ENCODE data around the gene PROSER3.

Gene PROSER3

GRCh38 chr19:35729021-35729420, 29.0 kb upstream of the PROSER3 start:
- H3K4me3 ChIP-seq (replicated peaks; ENCODE audit: insufficient read depth, low read length) = no peak overlapping the region
- H3K27ac ChIP-seq (replicated peaks) = no peak overlapping the region
- TF ChIP-seq REST (IDR thresholded peaks at IDR 0.05; ENCODE audit: insufficient replicate concordance, low read depth) = no peak
- no peak for TF ChIP-seq CTCF (IDR thresholded peaks at IDR 0.05; ENCODE audit: insufficient read depth, low read length)
- TF ChIP-seq GABPA (IDR thresholded peaks at IDR 0.05; ENCODE audit: low read depth) = no peak
- no peak for TF ChIP-seq SPI1 (IDR thresholded peaks at IDR 0.05; ENCODE audit: borderline replicate concordance, low read depth)
- TF ChIP-seq POLR2AphosphoS5 (IDR thresholded peaks at IDR 0.05; ENCODE audit: low read depth) = no peak
- DNase-seq (ENCODE audit: low read depth in 1 of 2, low spot score in 1 of 2) = no peak
- no peaks in the 10 kb centered on the region for H3K27me3 ChIP-seq (ENCODE audit: insufficient read depth, poor library complexity, severe bottlenecking)

- DNase-seq (ENCODE audit: low read depth in 1 of 2, low spot score in 1 of 2) = no peak
- H3K27me3 ChIP-seq (ENCODE audit: insufficient read depth, poor library complexity, severe bottlenecking) = no peaks in the 10 kb centered on the region
- TF ChIP-seq GABPA (IDR thresholded peaks at IDR 0.05; ENCODE audit: low read depth) (no peak), CTCF (IDR thresholded peaks at IDR 0.05; ENCODE audit: insufficient read depth, low read length) (no peak)
- H3K27ac ChIP-seq (replicated peaks) = no peak overlapping the region
- no peak overlapping the region for H3K4me3 ChIP-seq (replicated peaks; ENCODE audit: insufficient read depth, low read length)
Measured at GRCh38 chr19:35729763-35730162, 28.2 kb upstream of the PROSER3 start.

GRCh38 chr19:35730326-35730725, 27.6 kb upstream of the PROSER3 start:
- TF ChIP-seq GABPA (IDR thresholded peaks at IDR 0.05; ENCODE audit: low read depth) = no peak
- TF ChIP-seq SPI1 (IDR thresholded peaks at IDR 0.05; ENCODE audit: borderline replicate concordance, low read depth) = no peak
- no peak for TF ChIP-seq CTCF (IDR thresholded peaks at IDR 0.05; ENCODE audit: insufficient read depth, low read length)
- TF ChIP-seq REST (IDR thresholded peaks at IDR 0.05; ENCODE audit: insufficient replicate concordance, low read depth) = no peak
- TF ChIP-seq POLR2AphosphoS5 (IDR thresholded peaks at IDR 0.05; ENCODE audit: low read depth) = no peak
- DNase-seq (ENCODE audit: low read depth in 1 of 2, low spot score in 1 of 2) = no peak
- Histone ChIP-seq H3K27me3 (ENCODE audit: insufficient read depth, poor library complexity, severe bottlenecking) (no peaks in the 10 kb centered on the region), H3K27ac (replicated peaks) (no peak overlapping the region), H3K4me3 (replicated peaks; ENCODE audit: insufficient read depth, low read length) (no peak overlapping the region)

GRCh38 chr19:35731353-35731752, 26.6 kb upstream of the PROSER3 start:
- no peak for TF ChIP-seq REST (IDR thresholded peaks at IDR 0.05; ENCODE audit: insufficient replicate concordance, low read depth)
- no peak for TF ChIP-seq POLR2AphosphoS5 (IDR thresholded peaks at IDR 0.05; ENCODE audit: low read depth)
- TF ChIP-seq GABPA (IDR thresholded peaks at IDR 0.05; ENCODE audit: low read depth) = no peak
- no peak for TF ChIP-seq CTCF (IDR thresholded peaks at IDR 0.05; ENCODE audit: insufficient read depth, low read length)
- TF ChIP-seq SPI1 (IDR thresholded peaks at IDR 0.05; ENCODE audit: borderline replicate concordance, low read depth) = no peak
- Histone ChIP-seq H3K27me3 (ENCODE audit: insufficient read depth, poor library complexity, severe bottlenecking) (no peaks in the 10 kb centered on the region), H3K4me3 (replicated peaks; ENCODE audit: insufficient read depth, low read length) (no peak overlapping the region), H3K27ac (replicated peaks) (no peak overlapping the region)
- no peak for DNase-seq (ENCODE audit: low read depth in 1 of 2, low spot score in 1 of 2)
